ENCODE measurements around the gene PITX1.

The PITX1 gene

DNA sequence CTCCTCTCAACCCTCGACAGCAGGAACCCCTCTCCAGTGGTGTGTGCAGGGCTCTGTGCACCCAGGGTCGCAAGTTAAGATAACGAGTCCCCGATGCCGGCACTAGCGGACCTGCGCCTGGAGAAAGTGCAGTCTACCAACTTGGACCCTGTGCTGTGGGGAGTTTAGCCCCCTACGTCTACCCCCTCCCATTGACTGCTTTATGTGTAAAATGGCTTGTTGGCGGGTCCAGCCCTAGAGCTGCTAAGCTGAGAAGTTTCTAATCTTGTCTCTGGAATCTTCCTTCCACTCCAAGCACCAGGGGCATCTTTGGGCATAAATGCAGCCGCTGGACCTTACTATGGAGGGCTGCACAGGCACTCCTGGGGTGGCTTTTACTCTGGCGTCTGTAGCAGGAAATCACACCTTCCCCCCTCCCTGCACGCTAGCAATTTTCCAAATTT is 7.1 kb upstream of the PITX1 start:
- TF ChIP-seq, protein P1, sequence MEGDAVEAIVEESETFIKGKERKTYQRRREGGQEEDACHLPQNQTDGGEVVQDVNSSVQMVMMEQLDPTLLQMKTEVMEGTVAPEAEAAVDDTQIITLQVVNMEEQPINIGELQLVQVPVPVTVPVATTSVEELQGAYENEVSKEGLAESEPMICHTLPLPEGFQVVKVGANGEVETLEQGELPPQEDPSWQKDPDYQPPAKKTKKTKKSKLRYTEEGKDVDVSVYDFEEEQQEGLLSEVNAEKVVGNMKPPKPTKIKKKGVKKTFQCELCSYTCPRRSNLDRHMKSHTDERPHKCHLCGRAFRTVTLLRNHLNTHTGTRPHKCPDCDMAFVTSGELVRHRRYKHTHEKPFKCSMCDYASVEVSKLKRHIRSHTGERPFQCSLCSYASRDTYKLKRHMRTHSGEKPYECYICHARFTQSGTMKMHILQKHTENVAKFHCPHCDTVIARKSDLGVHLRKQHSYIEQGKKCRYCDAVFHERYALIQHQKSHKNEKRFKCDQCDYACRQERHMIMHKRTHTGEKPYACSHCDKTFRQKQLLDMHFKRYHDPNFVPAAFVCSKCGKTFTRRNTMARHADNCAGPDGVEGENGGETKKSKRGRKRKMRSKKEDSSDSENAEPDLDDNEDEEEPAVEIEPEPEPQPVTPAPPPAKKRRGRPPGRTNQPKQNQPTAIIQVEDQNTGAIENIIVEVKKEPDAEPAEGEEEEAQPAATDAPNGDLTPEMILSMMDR (IDR thresholded peaks at IDR 0.05; ENCODE audit: low read depth, low read length), result no peak

DNA sequence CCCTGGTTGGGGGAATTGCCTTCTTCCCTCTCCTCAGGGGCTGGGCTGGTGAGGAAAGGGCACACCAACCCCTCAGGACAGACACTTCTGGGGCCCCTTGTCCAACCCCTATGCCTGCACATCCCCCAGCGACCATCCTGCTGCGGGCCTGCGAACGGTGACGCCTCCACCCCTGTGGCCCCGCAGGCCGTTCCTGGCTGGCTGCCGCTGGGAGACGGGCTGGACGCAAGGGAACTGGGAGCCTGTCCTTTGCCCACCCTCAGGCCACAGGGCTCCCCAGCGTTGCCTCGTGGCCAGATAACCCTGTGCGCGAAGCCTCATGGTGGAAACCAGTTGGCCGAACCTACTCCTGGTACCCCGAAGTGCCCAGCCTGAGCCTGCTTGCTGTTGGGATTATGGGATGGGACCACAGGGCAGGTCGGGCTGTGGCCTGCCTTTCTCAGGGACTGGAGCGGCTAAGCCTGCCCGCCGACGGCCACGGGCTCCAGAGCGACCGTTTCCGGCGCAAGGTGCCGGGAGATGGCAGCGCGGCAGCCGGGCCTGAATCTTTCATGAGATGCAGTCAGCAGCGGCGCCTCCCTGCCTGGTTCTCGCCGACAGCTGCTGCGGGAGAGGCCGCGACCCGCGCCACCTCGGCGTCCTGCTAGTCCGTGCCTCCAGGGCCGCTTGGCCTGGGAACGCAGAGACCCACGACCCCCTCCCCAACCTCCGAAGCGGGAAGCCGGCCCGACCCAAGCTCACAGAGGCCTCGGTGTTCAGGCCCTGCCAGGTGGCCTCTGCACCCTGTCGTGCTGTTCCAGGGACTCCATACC is 6.5 kb upstream of the PITX1 start:
- TF ChIP-seq, protein P1 (IDR thresholded peaks at IDR 0.05; ENCODE audit: low read depth, low read length), result no peak
- DNase-seq (ENCODE audit: extremely low read depth, low read depth), result no peak

More for the DNA sequence above, 7.1 kb upstream of the PITX1 start:
- no peak for DNase-seq (ENCODE audit: extremely low read depth, low read depth)

DNA sequence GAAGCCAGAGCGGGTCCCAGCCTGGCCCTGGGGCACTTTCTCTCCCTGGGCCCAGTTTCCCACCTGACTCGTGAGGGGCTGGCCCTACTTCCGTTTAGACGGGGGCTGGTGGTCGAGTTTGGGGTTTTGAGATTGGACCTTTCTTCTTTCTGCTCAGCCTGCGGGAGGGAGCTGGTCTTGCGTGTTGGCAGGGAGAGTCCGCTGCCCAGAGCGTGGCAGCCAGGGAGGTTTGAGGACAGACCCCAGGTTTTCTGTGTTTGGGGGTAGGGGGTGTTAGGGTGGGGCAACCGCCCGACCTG is 6.0 kb upstream of the PITX1 start:
- TF ChIP-seq, protein P1 (IDR thresholded peaks at IDR 0.05; ENCODE audit: low read depth, low read length), result no peak
- no peak for DNase-seq (ENCODE audit: extremely low read depth, low read depth)

DNA sequence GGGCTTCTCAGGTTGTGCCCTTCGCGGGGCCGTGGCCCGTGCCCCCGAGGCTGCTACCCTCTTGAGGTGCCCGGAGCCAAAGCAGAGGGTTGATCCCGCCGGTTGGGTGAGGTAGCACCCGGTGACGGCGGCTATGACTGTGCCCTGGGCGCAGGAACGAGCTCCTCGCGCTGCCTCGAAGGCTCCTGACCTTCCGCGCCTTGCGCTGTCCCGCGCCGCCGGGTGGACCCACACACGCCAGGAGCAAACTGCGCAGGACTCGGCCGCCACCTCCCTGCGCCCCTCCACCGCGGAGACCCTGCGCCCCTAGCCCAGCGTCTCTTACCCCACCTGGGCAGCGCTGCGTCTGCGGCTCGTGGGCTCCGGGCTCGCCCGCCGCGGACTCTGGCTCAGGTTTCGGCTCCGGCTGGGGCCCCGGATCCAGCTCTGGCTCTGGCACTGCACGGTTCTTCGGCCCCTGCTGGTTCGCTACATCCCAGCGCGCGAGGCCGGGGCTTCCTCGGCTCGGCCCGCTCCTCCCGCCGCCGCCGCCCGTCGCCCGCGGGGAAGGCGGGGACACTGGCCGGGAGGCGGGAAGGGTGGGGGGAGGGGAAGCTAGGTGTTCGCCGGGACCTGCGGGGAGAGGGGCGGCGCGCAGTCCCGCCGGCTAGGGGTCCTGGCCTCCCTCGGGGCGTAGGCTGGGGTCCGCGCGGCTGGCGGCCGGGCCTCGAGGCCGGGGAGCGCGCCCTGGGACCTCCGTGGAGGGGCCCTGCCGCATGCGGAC is 5.4 kb upstream of the PITX1 start:
- no peak for DNase-seq (ENCODE audit: extremely low read depth, low read depth)
- TF ChIP-seq, protein P1 (IDR thresholded peaks at IDR 0.05; ENCODE audit: low read depth, low read length), result no peak

DNA sequence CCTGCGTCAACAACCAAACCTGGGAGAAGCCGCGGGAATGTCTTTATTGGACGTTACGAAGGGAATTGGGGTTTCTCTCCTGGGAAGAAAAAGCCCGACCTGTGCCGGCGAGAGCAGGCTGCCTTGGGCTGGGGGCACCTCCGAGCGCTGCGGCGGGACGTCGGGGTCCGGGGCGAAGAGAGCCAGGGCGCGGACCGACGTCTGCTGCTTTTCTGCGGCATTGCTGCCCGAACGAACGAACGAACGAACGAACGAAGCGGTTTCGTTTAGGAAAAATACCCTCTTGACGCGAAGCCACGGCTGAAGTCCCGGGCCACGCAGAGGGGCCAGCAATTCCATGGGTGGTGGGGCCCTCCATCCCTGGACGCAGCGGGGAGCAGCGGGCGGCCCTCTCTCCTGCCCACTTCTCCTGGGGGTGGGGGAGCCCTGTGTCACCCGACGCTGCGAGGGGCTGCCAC is 4.8 kb upstream of the PITX1 start:
- no peak for DNase-seq (ENCODE audit: extremely low read depth, low read depth)
- TF ChIP-seq, protein P1 (IDR thresholded peaks at IDR 0.05; ENCODE audit: low read depth, low read length), result no peak

DNA sequence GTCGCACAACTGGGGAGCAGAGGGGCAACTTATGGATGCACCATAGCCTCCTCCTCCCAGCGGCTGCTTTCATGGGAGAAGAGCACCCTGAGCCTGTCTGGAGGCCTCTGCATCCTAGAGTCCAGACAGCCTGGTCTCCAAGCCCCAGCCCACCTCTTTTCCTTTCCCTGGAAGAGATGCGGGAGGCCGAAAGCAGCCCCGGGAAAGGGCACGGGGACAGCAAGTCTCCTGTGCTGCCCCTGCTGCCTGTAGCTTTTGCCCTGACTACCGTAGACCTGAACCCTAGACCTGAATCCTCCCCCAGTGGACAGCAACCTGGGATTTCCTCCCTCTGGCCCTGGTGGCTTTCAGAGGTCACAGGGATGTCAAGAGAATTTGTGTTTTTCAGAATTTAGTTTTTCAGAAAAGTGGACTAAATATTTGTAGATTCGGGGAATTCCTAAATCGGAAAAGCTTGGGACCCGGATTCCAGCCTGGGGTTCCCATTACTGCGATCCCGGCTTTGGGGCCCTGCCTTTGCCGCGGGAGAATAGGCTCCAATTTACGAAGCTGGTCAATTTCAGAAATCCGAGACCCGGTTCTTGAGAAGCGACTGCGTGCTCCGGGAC is 4.3 kb upstream of the PITX1 start:
- no peak for DNase-seq (ENCODE audit: extremely low read depth, low read depth)
- TF ChIP-seq, protein P1 (IDR thresholded peaks at IDR 0.05; ENCODE audit: low read depth, low read length), result no peak
